B cell (primary cell): Measurements from ENCODE around the gene HDC.

Experiments used
- CTCF ChIP-seq: fragments of 200-600 bp; IDR thresholded peaks from one replicate; pipeline ENCODE4 v1.8.0; 2022; ENCODE audit warnings: antibody characterized with exemption, mild to moderate bottlenecking
- EZH2 ChIP-seq: IDR thresholded peaks from 2 replicates; pipeline ENCODE4 v1.6.1; 2012; ENCODE audit warnings: borderline replicate concordance, low read depth, mild to moderate bottlenecking, moderate library complexity, low read length; ENCODE audit not compliant: insufficient read depth, poor library complexity, severe bottlenecking

GRCh38 chr15:50277370-50277769 lies 11.8 kb upstream of the HDC start:
- TF ChIP-seq CTCF (no peak), EZH2 (no peak)
